Ishikawa (cell line): ENCODE measurements around the gene NEK3.

Source experiments
- CEBPB ChIP-seq: IDR thresholded peaks from 2 replicates; pipeline ENCODE4 v1.6.1; 2012
- CREB1 ChIP-seq: IDR thresholded peaks from 2 replicates; pipeline ENCODE4 v1.6.1; 2012; ENCODE audit warnings: low read depth
- EGR1 ChIP-seq: IDR thresholded peaks from 2 replicates; pipeline ENCODE4 v1.6.1; 2012
- EP300 ChIP-seq: IDR thresholded peaks from 2 replicates; pipeline ENCODE4 v1.6.1; 2012; ENCODE audit warnings: borderline replicate concordance
- FOXM1 ChIP-seq: IDR thresholded peaks from 2 replicates; pipeline ENCODE4 v1.6.1; 2012; ENCODE audit warnings: low read depth, borderline replicate concordance
- NFIC ChIP-seq: IDR thresholded peaks from 2 replicates; pipeline ENCODE4 v1.6.1; 2012
- RAD21 ChIP-seq: IDR thresholded peaks from 2 replicates; pipeline ENCODE4 v1.6.1; 2012; ENCODE audit warnings: low read depth
- TAF1 ChIP-seq: IDR thresholded peaks from 2 replicates; pipeline ENCODE4 v1.6.1; 2012; ENCODE audit warnings: low read depth, mild to moderate bottlenecking
- TCF12 ChIP-seq: IDR thresholded peaks from 2 replicates; pipeline ENCODE4 v1.6.1; 2012; ENCODE audit warnings: low read depth
- TEAD4 ChIP-seq: IDR thresholded peaks from 2 replicates; pipeline ENCODE4 v1.6.1; 2012
- YY1 ChIP-seq: IDR thresholded peaks from 2 replicates; pipeline ENCODE4 v1.6.1; 2012; ENCODE audit warnings: low read depth
- ZBTB7A ChIP-seq: IDR thresholded peaks from 2 replicates; pipeline ENCODE4 v1.6.1; 2012; ENCODE audit warnings: low read depth
- TF ChIP-seq, protein P1 (sequence below): IDR thresholded peaks from 2 replicates; pipeline ENCODE4 v1.6.1; 2012
- TF ChIP-seq, protein P2 (sequence below): IDR thresholded peaks from 2 replicates; pipeline ENCODE4 v1.6.1; 2012
- TF ChIP-seq, protein P3 (sequence below): IDR thresholded peaks from 2 replicates; pipeline ENCODE4 v1.6.1; 2012; ENCODE audit warnings: low read depth, mild to moderate bottlenecking

NEK3 gene

DNA sequence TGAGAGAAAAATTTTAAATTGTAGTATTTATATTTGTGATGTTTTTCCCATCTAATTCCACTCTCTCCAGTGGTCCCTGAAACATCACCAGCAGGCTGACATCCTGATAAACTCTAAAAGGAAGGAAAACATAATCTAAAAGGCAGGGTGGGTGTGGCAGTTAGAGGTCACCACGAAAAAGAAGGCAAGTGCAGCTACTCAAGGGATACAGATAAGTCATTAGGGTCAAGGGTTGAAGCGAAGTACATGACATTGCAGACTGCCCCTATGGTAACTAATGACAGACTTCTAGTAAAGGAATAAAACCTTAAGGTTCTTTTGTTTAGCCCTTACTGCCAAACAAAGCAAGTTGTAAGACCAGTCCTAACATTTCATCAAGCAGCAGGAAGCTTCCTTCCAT is 6.0 kb upstream of the NEK3 start:
- TF ChIP-seq CREB1 (no peak), TAF1 (no peak), EP300 (no peak), FOXM1 (no peak), RAD21 (no peak), TEAD4 (no peak), EGR1 (no peak), TCF12 (no peak), NFIC (no peak), ZBTB7A (no peak), CEBPB (no peak)
- TF ChIP-seq, protein P1, sequence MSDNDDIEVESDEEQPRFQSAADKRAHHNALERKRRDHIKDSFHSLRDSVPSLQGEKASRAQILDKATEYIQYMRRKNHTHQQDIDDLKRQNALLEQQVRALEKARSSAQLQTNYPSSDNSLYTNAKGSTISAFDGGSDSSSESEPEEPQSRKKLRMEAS: no peak
- TF ChIP-seq, protein P2, sequence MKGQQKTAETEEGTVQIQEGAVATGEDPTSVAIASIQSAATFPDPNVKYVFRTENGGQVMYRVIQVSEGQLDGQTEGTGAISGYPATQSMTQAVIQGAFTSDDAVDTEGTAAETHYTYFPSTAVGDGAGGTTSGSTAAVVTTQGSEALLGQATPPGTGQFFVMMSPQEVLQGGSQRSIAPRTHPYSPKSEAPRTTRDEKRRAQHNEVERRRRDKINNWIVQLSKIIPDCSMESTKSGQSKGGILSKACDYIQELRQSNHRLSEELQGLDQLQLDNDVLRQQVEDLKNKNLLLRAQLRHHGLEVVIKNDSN: no peak
- TF ChIP-seq, protein P3, sequence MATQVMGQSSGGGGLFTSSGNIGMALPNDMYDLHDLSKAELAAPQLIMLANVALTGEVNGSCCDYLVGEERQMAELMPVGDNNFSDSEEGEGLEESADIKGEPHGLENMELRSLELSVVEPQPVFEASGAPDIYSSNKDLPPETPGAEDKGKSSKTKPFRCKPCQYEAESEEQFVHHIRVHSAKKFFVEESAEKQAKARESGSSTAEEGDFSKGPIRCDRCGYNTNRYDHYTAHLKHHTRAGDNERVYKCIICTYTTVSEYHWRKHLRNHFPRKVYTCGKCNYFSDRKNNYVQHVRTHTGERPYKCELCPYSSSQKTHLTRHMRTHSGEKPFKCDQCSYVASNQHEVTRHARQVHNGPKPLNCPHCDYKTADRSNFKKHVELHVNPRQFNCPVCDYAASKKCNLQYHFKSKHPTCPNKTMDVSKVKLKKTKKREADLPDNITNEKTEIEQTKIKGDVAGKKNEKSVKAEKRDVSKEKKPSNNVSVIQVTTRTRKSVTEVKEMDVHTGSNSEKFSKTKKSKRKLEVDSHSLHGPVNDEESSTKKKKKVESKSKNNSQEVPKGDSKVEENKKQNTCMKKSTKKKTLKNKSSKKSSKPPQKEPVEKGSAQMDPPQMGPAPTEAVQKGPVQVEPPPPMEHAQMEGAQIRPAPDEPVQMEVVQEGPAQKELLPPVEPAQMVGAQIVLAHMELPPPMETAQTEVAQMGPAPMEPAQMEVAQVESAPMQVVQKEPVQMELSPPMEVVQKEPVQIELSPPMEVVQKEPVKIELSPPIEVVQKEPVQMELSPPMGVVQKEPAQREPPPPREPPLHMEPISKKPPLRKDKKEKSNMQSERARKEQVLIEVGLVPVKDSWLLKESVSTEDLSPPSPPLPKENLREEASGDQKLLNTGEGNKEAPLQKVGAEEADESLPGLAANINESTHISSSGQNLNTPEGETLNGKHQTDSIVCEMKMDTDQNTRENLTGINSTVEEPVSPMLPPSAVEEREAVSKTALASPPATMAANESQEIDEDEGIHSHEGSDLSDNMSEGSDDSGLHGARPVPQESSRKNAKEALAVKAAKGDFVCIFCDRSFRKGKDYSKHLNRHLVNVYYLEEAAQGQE: no peak

DNA sequence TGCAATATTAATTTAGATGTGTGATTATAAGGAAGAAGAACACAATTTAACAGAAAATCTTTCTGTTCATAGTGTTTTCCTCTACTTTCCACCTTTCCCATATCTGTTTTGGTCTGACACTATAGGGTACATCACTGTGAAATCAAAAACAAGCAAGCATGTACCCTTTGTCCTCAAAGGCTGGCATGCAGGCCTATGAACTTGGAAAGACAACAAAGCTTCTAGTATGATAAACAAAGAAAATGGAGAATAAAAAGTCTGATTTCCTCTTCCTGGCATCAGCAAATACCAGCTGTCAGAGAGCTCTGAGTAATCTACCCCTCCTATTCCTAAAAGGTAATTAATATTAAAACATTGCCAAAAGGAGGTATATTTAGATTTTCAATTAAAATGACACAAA is 5.6 kb upstream of the NEK3 start:
- no peak for TF ChIP-seq ZBTB7A
- no peak for TF ChIP-seq TEAD4
- TF ChIP-seq TCF12: no peak
- TF ChIP-seq CEBPB: no peak
- no peak for TF ChIP-seq RAD21
- no peak for TF ChIP-seq TAF1
- TF ChIP-seq, protein P1: no peak
- TF ChIP-seq, protein P3: no peak
- no peak for TF ChIP-seq FOXM1
- no peak for TF ChIP-seq EP300
- no peak for TF ChIP-seq NFIC
- no peak for TF ChIP-seq CREB1

DNA sequence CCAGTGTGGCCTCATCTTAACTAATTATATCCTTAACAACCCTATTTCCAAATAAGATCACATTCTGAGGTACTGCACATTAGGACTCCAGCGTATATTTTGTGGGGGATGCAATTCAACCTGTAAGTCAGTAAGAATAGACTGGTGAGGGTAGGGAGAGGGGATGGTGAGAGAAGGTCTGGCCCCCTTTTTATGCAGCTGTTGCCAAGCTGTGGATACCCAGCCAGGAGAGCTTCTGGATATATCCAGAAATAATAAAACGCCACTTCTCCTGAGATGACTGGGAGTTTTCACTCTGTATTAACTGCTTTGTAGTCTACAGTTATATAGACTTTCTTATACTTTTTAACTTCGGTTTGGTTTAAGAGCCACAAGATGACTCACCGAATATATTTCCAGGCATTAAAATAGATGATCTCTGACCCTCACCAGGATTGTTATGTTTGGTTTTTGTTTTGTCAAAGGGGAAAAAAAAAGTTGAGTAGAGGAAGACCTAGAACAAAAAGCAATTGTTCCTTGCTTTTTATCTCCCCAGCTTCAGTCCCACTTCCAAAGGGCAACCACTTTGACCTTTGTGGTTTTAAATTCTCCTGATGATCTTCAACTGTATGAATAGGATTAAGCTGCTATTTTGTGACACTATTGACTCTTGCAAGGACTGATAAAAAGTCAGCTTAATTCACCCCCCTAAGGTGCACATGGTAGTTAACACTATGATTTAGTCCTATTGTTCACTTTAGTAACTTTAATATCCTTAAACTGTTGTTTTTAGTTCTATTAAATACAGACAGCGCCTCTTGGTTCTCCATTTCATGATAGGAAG is 3.1 kb upstream of the NEK3 start:
- TF ChIP-seq, protein P3: no peak
- TF ChIP-seq NFIC (no peak), EGR1 (no peak), TAF1 (no peak), CEBPB (no peak), ZBTB7A (no peak), CREB1 (no peak), YY1 (no peak), TEAD4 (no peak)
- TF ChIP-seq, protein P2: no peak
- TF ChIP-seq, protein P1: no peak

DNA sequence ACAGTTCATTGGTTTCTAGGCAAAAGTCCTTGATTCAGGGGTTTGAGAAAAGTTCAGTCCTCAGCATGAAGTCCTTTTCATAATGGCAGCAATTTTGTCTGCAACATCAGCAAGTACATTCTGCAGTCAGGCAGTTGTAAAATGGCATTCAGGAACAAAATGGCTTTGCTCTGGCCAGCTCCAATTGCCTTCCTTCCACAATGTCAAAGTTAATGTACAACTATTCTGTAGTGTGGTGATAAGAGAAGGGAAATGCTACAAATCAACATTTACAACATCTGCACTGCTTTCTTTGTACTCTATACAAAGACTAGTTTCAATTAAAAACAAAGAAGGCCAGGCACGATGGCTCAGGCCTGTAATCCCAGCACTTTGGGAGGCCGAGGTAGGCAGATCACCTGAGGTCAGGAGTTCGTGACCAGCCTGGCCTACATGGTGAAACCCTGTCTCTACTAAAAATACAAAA is 1.8 kb upstream of the NEK3 start:
- TF ChIP-seq CEBPB: no peak
- TF ChIP-seq, protein P2: no peak
- no peak for TF ChIP-seq ZBTB7A
